Esophagus muscularis mucosa (tissue), 4 donors: ENCODE data around the gene MOB3B. TPM values are rescaled to one million over a fixed set of nuclear protein-coding genes. Genes with fewer than 3 reads are reported as not detected.

ENCODE experiments used
- DNase-seq: peaks from one replicate; pipeline ENCODE4 v3.0.0-alpha.2; 2017; ENCODE audit errors: extremely low spot score
- H3K27ac ChIP-seq, 4 donors: fragments of 200-600 bp; sonication (generic); replicated peaks in 1 of 4; 1 replicate in 3 of 4; 2 replicates in 1 of 4; pipeline ENCODE4 v1.5.1; 2016 to 2019; ENCODE audit warnings: mild to moderate bottlenecking in 1 of 4
- H3K27me3 ChIP-seq, 4 donors: fragments of 200-600 bp; sonication (generic); one replicate each; pipeline versions ENCODE4 v1.5.1 to v1.6.0; 2016 to 2019
- H3K36me3 ChIP-seq, 4 donors: fragments of 200-600 bp; sonication (generic); one replicate each; pipeline ENCODE4 v1.5.1; 2016 to 2019
- H3K4me1 ChIP-seq, 4 donors: fragments of 200-600 bp; sonication (generic); one replicate each; pipeline ENCODE4 v1.5.1; 2016 to 2019
- H3K4me3 ChIP-seq, 4 donors: fragments of 200-600 bp; sonication (generic); 1 replicate in 2 of 4; 2 replicates in 2 of 4; pipeline ENCODE4 v1.5.1; 2016 to 2019; ENCODE audit warnings: mild to moderate bottlenecking in 4 of 4, moderate library complexity in 1 of 4
- H3K9me3 ChIP-seq, 4 donors: fragments of 200-600 bp; sonication (generic); 1 replicate in 3 of 4; 2 replicates in 1 of 4; pipeline ENCODE4 v1.5.1; 2016 to 2019
- EP300 ChIP-seq: sonication (generic); formaldehyde crosslinking; IDR thresholded peaks from one replicate; pipeline ENCODE4 v1.6.1; 2017; ENCODE audit warnings: antibody characterized with exemption
- POLR2A ChIP-seq: fragments of 450-650 bp; IDR thresholded peaks from one replicate; pipeline ENCODE4 v1.6.1; 2017; ENCODE audit warnings: antibody characterized with exemption, moderate library complexity, mild to moderate bottlenecking, low read depth
- POLR2AphosphoS5 ChIP-seq, 2 donors: sonication (generic); formaldehyde crosslinking; IDR thresholded peaks; one replicate each; pipeline ENCODE4 v1.6.1; 2017; ENCODE audit warnings: antibody characterized with exemption in 2 of 2
- WGBS: methylation state at CpG from one replicate; pipeline ENCODE4 v1.1.5; 2018; 5-methylcytosine and 5-hydroxymethylcytosine counted together
- intact Hi-C: fragments of 100-400 bp; cut with DNase I; formaldehyde crosslinking; loops from one replicate; pipeline ENCODE4 v1.15.1; 2023
- total RNA-seq, 4 donors: library from RNA; depleted of rRNA; stranded (reverse); fragments of >200 nt; gene quantifications; one replicate each; pipeline versions ENCODE4 v1.1.0 to v1.2.1, GENCODE V29; 2016
- TF ChIP-seq, protein P1 (sequence below), 3 experiments: fragments of 200-600 bp in 2 of 3; fragments of 450-650 bp in 1 of 3; sonication (generic) in 2 of 3; IDR thresholded peaks; one replicate each; pipeline ENCODE4 v1.5.1; 2017 to 2019; ENCODE audit warnings: antibody characterized with exemption in 3 of 3, mild to moderate bottlenecking in 2 of 3, moderate library complexity in 1 of 3

The MOB3B gene
- total RNA-seq: 10 to 100 TPM in 1 of 4 donors, 1 to 10 TPM in 3; 7.6 to 11.6 (median 9.5) TPM

DNA sequence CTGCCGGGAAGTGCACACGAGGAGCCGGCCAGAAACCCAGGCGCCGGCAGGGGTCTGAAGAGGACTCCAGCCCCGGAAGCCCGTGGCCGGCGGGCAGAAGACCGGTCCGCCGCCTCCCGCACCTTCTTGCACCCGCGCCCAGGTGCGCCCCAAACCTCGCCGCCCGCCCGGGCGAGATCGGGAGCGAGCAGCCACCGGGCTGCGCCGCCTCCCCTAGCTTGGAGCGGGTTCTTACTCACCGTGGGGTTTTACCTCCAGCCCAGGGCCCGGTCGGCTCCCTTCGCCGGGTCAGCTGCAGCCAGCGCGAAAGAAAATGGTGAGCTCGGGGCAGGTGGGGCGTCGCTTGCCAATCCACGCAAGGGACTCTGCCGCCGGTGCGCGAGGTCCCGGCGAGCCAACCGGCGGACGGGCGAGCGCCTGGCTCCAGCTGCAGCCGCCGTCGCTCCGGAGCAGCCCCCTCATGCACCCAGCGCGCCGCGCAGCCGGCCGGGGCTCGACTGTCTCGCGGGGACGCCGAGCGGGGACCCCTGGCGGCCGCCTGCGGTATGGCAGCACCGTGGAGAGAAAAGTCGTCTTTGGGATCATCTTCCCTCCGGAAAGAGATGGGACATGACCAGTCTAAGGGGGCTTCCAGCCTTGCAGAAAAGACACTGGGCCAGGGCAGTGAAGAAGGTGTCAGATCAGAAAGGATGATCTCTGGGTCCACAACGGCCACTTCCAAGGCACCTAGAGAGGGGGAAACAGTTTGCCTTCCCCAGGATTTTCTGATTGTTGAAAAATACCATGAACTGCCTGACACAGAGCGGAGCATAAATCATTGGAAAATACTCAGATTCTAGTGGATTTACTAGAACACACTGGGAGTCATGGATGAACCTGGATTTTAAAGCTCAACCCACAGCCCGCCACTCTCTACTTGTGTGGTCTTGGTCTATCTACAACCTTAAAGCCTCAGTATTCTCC lies at the start of gene MOB3B:
Gene MOB3B (minus strand): TSS at position 499 of the 963 bp plus-strand sequence. CDS start 74,264 bp downstream, outside the sequence.
- WGBS: 67% methylated on average over 3 of the region's 74 CpGs
- peak; percentile 94 for DNase-seq
- Histone ChIP-seq H3K27ac (peak within 1 kb of the TSS; percentile 92 to 96 (median 95)), H3K4me3 (peak within 1 kb of the TSS; percentile 73 to 87 (median 84)), H3K36me3 (no peaks in the 10 kb centered on the region), H3K9me3 (no peaks in the 10 kb centered on the region), H3K27me3 (no peaks in the 10 kb centered on the region), H3K4me1 (peaks cover 7 to 38% (median 31%) of the 10 kb centered on the region in 4 donors)
- intact Hi-C loops: loop anchor here (5.0 to 10.0 kb wide), 2 partner anchors 55 to 197 kb away; no protein-coding TSS in a partner anchor
- TF ChIP-seq EP300: no peak
- peak; percentile 72 to 74 for TF ChIP-seq POLR2AphosphoS5 (IDR thresholded peaks at IDR 0.05)
- TF ChIP-seq, protein P1, sequence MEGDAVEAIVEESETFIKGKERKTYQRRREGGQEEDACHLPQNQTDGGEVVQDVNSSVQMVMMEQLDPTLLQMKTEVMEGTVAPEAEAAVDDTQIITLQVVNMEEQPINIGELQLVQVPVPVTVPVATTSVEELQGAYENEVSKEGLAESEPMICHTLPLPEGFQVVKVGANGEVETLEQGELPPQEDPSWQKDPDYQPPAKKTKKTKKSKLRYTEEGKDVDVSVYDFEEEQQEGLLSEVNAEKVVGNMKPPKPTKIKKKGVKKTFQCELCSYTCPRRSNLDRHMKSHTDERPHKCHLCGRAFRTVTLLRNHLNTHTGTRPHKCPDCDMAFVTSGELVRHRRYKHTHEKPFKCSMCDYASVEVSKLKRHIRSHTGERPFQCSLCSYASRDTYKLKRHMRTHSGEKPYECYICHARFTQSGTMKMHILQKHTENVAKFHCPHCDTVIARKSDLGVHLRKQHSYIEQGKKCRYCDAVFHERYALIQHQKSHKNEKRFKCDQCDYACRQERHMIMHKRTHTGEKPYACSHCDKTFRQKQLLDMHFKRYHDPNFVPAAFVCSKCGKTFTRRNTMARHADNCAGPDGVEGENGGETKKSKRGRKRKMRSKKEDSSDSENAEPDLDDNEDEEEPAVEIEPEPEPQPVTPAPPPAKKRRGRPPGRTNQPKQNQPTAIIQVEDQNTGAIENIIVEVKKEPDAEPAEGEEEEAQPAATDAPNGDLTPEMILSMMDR (IDR thresholded peaks at IDR 0.05): peak in 2 of 3 experiments; percentile 94 to 97
- no peak for TF ChIP-seq POLR2A

DNA sequence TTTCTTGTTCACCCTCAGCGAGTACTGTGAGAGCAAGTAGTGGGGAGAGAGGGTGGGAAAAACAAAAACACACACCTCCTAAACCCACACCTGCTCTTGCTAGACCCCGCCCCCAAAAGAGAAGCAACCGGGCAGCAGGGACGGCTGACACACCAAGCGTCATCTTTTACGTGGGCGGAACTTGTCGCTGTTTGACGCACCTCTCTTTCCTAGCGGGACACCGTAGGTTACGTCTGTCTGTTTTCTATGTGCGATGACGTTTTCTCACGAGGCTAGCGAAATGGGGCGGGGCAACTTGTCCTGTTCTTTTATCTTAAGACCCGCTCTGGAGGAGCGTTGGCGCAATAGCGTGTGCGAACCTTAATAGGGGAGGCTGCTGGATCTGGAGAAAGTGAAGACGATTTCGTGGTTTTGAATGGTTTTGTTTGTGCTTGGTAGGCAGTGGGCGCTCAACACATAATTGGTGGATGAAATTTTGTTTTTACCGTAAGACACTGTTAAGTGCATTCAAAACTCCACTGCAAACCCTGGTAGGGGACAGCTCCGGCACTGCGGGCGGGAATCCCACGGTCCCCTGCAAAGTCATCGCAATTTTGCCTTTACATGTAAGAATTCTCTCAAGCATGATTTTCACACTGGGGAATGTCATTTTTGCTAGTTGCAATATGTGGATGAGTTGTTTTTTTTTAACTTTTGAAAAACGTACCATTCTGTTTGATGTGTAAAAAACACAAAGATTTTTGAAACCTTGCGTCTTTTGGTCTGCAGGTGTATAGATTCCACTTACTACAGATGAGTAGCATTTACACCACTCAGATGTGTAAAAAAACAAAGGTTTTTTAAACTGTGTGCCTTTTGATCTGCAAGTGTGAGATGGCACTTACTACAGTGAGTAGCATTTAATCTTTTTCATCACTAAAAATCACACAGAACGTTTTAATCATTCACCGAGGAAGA lies 44.3 kb upstream of the MOB3B start:
- TF ChIP-seq POLR2AphosphoS5 (IDR thresholded peaks at IDR 0.05) (peak; percentile 94 to 99), EP300 (peak; percentile 96), POLR2A (peak; percentile 40)
- TF ChIP-seq, protein P1 (IDR thresholded peaks at IDR 0.05): peak in 2 of 3 experiments; percentile 11 to 12
- DNase-seq: peak; percentile 100
- intact Hi-C loops: no loop called here
- H3K4me3 ChIP-seq: peak overlapping the region; percentile 78 to 98 (median 86)
- peak overlapping the region; percentile 96 to 100 (median 98) for H3K27ac ChIP-seq
- H3K4me1 ChIP-seq: peaks cover 23 to 25% (median 24%) of the 10 kb centered on the region in 4 donors
- no peaks in the 10 kb centered on the region for H3K27me3 ChIP-seq
- peaks cover 0 to 4% (median 0%) of the 10 kb centered on the region in 4 donors for H3K9me3 ChIP-seq
- WGBS: 2% methylated on average over 35 of the region's 35 CpGs
- no peaks in the 10 kb centered on the region for H3K36me3 ChIP-seq

DNA sequence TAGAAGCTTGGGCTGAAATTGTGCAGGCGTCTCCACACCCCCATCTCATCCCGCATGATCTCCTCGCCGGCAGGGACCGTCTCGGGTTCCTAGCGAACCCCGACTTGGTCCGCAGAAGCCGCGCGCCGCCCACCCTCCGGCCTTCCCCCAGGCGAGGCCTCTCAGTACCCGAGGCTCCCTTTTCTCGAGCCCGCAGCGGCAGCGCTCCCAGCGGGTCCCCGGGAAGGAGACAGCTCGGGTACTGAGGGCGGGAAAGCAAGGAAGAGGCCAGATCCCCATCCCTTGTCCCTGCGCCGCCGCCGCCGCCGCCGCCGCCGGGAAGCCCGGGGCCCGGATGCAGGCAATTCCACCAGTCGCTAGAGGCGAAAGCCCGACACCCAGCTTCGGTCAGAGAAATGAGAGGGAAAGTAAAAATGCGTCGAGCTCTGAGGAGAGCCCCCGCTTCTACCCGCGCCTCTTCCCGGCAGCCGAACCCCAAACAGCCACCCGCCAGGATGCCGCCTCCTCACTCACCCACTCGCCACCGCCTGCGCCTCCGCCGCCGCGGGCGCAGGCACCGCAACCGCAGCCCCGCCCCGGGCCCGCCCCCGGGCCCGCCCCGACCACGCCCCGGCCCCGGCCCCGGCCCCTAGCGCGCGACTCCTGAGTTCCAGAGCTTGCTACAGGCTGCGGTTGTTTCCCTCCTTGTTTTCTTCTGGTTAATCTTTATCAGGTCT lies 43.5 kb upstream of the MOB3B start, which contains the start of gene C9orf72:
Gene C9orf72 (minus strand): TSS at position 564 of the 716 bp plus-strand sequence. CDS start 6,361 bp downstream, outside the sequence.
- peaks cover 23 to 25% (median 24%) of the 10 kb centered on the region in 4 donors for H3K4me1 ChIP-seq
- H3K36me3 ChIP-seq: no peaks in the 10 kb centered on the region
- intact Hi-C loops: no loop called here
- H3K4me3 ChIP-seq: peak within 1 kb of the TSS; percentile 78 to 98 (median 86)
- TF ChIP-seq EP300 (no peak), POLR2AphosphoS5 (IDR thresholded peaks at IDR 0.05) (peak in 1 of 2 donors; percentile 72), POLR2A (peak; percentile 67)
- TF ChIP-seq, protein P1 (IDR thresholded peaks at IDR 0.05): peak in 1 of 3 experiments; percentile 7
- 0% methylated on average over 29 of the region's 72 CpGs for WGBS
- peaks cover 0 to 2% (median 0%) of the 10 kb centered on the region in 4 donors for H3K9me3 ChIP-seq
- peak; percentile 95 for DNase-seq
- no peaks in the 10 kb centered on the region for H3K27me3 ChIP-seq
- peak within 1 kb of the TSS; percentile 96 to 100 (median 98) for H3K27ac ChIP-seq

DNA sequence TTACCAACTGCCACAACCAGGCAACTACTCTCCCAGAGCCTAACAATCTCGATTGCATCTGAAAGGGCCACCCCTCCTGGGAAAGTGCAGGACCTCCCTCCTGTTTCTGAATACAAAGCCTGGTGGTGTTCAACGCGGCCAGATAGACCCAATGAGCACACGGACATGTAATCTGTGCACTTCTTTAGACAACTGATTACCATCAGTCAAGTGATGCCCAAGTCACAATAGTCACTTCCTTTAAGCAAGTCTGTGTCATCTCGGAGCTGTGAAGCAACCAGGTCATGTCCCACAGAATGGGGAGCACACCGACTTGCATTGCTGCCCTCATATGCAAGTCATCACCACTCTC lies 42.9 kb upstream of the MOB3B start:
- peak overlapping the region; percentile 96 to 100 (median 98) for H3K27ac ChIP-seq
- peak overlapping the region; percentile 78 to 98 (median 86) for H3K4me3 ChIP-seq
- intact Hi-C loops: no loop called here
- peaks cover 23 to 25% (median 24%) of the 10 kb centered on the region in 4 donors for H3K4me1 ChIP-seq
- no peaks in the 10 kb centered on the region for H3K27me3 ChIP-seq
- 2% methylated on average over 6 of the region's 6 CpGs for WGBS
- H3K36me3 ChIP-seq: no peaks in the 10 kb centered on the region
- peak; percentile 65 for TF ChIP-seq POLR2A
- no peak for TF ChIP-seq EP300
- peak; percentile 2 to 74 for TF ChIP-seq POLR2AphosphoS5 (IDR thresholded peaks at IDR 0.05)
- TF ChIP-seq, protein P1 (IDR thresholded peaks at IDR 0.05): no peak
- H3K9me3 ChIP-seq: no peaks in the 10 kb centered on the region
- peak; percentile 94 for DNase-seq
